Measurements from ENCODE around the gene PLCH1.

Gene PLCH1

DNA sequence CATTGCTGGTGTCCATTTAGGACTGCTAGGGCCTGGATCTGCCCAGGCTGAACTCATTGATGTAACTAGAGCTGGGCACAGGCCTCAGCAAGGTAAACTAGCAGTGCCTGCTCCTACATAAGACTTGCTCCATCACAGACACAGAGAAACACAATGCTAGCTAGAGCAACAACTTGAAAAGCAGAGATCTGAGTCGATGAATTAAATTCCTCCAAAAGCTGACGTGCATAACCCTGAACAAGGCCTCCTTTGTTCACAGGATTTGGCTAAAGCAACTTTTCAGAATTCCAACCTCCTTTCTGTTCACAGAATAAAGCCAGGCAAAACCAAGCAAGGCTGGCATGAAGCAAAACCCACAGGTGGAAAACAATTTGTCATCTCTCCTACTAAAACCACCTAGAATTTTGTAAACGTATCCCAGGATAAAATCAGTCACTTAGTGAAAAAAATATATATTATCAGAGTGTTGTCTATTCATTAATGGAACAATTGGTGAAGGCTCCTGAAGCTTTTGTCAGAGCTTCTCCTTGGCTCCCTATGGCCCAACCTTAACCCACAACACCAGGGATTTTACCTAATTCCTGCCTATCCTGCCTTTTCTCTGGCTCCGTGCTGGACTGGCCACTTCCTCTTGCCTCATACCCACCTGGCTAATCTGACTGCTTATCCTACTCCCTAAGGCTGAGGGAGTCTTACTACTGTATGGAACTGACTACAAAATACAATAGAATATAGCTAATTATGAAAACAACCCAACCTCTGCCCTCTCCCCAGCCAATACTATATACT, 39.9 kb downstream of the PLCH1 start:
- Histone ChIP-seq H3K36me3 (replicated peaks) (no peaks in the 10 kb centered on the region), H3K4me3 (ENCODE audit: low read depth, low read length) (no peak overlapping the region), H3K27ac (no peak overlapping the region), H3K27me3 (replicated peaks) (no peaks in the 10 kb centered on the region)
- in situ Hi-C loops (cut with HindIII; ENCODE audit: low pct_ligation_motif_present, low sequenced_read_pairs) = loop anchor here (25.0 kb wide), 1 partner anchor 318 kb away; no protein-coding TSS in a partner anchor
- TF ChIP-seq, protein P1, sequence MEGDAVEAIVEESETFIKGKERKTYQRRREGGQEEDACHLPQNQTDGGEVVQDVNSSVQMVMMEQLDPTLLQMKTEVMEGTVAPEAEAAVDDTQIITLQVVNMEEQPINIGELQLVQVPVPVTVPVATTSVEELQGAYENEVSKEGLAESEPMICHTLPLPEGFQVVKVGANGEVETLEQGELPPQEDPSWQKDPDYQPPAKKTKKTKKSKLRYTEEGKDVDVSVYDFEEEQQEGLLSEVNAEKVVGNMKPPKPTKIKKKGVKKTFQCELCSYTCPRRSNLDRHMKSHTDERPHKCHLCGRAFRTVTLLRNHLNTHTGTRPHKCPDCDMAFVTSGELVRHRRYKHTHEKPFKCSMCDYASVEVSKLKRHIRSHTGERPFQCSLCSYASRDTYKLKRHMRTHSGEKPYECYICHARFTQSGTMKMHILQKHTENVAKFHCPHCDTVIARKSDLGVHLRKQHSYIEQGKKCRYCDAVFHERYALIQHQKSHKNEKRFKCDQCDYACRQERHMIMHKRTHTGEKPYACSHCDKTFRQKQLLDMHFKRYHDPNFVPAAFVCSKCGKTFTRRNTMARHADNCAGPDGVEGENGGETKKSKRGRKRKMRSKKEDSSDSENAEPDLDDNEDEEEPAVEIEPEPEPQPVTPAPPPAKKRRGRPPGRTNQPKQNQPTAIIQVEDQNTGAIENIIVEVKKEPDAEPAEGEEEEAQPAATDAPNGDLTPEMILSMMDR (IDR thresholded peaks at IDR 0.05; ENCODE audit: low read depth, low read length, missing control alignments) = no peak
- DNase-seq = no peak

DNA sequence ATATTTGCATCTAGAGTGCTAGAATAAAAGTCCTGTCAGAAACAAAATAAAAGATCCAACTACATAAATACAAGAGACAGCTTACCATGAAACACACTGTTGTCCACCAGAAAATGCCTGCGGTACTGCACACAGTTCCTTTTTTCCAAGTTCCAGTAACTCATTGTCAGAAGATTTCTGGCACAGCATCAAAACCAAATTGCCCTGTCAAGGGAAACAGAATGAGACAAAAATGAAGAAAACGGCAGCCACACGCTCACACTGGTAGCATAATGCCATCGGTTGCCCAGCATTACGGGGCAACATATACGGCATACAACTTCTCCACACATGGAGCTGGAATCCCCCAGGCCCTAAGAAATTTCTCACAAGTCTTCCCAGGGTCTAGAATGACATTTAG, 40.8 kb downstream of the PLCH1 start:
- in situ Hi-C loops (cut with HindIII; ENCODE audit: low pct_ligation_motif_present, low sequenced_read_pairs) = loop anchor here (25.0 kb wide), 1 partner anchor 317 kb away; no protein-coding TSS in a partner anchor
- H3K4me3 ChIP-seq (ENCODE audit: low read depth, low read length) = no peak overlapping the region
- no peaks in the 10 kb centered on the region for H3K36me3 ChIP-seq (replicated peaks)
- no peak for DNase-seq
- TF ChIP-seq, protein P1 (IDR thresholded peaks at IDR 0.05; ENCODE audit: low read depth, low read length, missing control alignments) = no peak
- H3K27me3 ChIP-seq (replicated peaks) = no peaks in the 10 kb centered on the region
- no peak overlapping the region for H3K27ac ChIP-seq

DNA sequence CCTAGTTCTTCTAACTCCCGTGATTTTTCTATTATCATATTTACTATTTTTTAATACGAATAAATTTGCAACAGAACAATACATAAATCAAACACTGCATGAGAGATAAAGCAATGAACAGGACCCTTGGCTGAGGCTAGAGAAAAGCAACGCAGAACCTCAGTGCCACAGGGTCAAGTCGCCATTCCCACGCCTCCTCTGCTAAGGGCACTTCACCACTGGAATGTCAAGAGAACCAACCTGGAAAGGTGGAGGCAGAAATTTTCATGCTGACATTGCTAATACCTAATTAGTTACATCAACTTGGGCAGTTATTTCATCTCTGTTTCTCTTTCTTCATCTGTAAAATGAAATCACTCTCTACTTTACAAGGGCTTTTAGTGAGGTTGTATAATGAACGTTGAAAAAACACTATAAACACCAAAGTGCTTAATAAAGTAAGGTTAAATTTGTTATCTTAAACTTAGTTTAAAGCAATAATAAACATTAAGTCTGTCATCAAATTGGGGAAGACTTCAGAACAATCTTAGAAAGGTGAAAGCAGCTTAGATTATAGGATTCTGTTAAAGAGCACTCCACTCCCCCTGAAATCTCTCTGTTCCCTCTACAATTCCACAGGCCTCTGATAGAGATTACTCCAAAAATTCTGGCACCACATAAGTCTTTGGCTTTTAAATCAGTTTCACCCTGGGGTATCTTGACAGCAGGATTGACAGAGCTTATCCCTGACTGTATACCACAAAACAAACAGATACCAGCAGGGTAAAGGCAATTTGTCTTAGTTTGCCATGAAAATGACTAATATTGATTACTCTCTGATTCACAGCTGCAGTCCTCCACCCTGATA, 41.9 kb downstream of the PLCH1 start:
- in situ Hi-C loops (cut with HindIII; ENCODE audit: low pct_ligation_motif_present, low sequenced_read_pairs) = loop anchor here (25.0 kb wide), 1 partner anchor 316 kb away; no protein-coding TSS in a partner anchor
- Histone ChIP-seq H3K27ac (no peak overlapping the region), H3K4me3 (ENCODE audit: low read depth, low read length) (no peak overlapping the region), H3K36me3 (replicated peaks) (no peaks in the 10 kb centered on the region), H3K27me3 (replicated peaks) (no peaks in the 10 kb centered on the region)
- TF ChIP-seq, protein P1 (IDR thresholded peaks at IDR 0.05; ENCODE audit: low read depth, low read length, missing control alignments) = no peak
- DNase-seq = no peak

DNA sequence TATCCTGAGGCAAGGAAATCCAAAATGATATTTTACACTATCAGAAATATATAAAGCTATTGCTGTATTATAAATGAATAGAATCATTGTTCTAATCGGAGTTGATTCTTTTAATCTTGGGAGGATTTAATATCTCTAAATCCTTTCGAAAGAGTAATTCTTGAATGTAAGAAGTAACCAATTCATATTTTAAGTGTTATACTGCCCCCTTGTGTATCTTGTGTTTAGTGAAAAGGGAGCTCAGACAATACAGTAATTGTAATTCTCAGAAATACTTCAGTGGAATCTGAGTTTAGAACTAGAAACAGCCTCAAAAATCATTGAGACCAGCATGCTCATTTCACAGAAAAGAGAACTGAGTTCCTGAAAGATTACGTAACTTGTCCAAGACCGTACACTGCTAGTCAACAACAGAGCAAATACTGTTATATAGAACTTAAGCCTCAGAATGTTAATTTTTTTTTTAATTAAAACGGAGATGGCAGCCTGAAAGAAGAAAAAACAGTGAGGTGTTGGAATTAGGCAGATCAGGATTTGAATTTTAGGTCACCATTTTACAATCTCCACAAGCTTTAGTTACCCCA, 42.9 kb downstream of the PLCH1 start:
- in situ Hi-C loops (cut with HindIII; ENCODE audit: low pct_ligation_motif_present, low sequenced_read_pairs) = loop anchor here (25.0 kb wide), 1 partner anchor 315 kb away; no protein-coding TSS in a partner anchor
- Histone ChIP-seq H3K27me3 (replicated peaks) (no peaks in the 10 kb centered on the region), H3K4me3 (ENCODE audit: low read depth, low read length) (no peak overlapping the region), H3K27ac (no peak overlapping the region), H3K36me3 (replicated peaks) (no peaks in the 10 kb centered on the region)
- DNase-seq = peak; percentile 6
- TF ChIP-seq, protein P1 (IDR thresholded peaks at IDR 0.05; ENCODE audit: low read depth, low read length, missing control alignments) = peak; percentile 23

DNA sequence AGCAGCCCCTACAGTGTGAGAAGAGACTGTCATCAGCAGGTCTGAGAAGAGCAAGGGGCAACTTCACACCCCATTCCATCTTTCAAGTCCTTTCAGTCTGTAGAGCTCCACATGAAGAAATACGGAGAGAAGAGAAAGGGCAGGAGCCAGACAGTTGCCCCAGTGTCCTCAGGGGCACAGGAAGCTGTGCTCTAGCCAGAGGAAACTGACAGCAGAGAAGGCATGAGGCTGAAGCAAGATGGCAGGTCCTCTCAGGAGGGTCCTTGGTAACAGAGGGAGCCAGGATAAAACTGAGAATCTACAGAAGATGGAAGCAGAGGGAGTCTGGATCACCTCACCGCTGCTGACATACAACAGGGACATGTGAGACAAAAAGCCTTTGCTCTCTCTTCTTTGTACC, 47.3 kb downstream of the PLCH1 start:
- Histone ChIP-seq H3K27ac (no peak overlapping the region), H3K4me3 (ENCODE audit: low read depth, low read length) (no peak overlapping the region), H3K36me3 (replicated peaks) (no peaks in the 10 kb centered on the region), H3K27me3 (replicated peaks) (no peaks in the 10 kb centered on the region)
- in situ Hi-C loops (cut with HindIII; ENCODE audit: low pct_ligation_motif_present, low sequenced_read_pairs) = no loop called here
- TF ChIP-seq, protein P1 (IDR thresholded peaks at IDR 0.05; ENCODE audit: low read depth, low read length, missing control alignments) = no peak
- no peak for DNase-seq

All from brain microvascular endothelial cell (primary cell).